Measurements from ENCODE around the gene TRMT1L. TPM values are rescaled to one million over a fixed set of nuclear protein-coding genes. Genes with fewer than 3 reads are reported as not detected.

The TRMT1L gene
- polyA plus RNA-seq, 1 donor (not counting 4 experiments of a cell fraction or from before 2014, with no cell fraction given) = 34.5 TPM

GRCh38 chr1:185129708-185130107, 27.0 kb downstream of the TRMT1L start:
- Histone ChIP-seq H4K20me1 (ENCODE audit: control insufficient read depth, extremely low read depth, insufficient read depth, low read length) (no peaks in the 10 kb centered on the region), H3K4me1 (ENCODE audit: control insufficient read depth, extremely low read depth, insufficient read depth, low read length) (no peaks in the 10 kb centered on the region), H3K4me2 (ENCODE audit: control insufficient read depth, extremely low read depth, insufficient read depth, low read depth, low read length) (no peak overlapping the region), H3K36me3 (ENCODE audit: control insufficient read depth in 2 of 2, extremely low read depth in 1 of 2, insufficient read depth in 2 of 2, low read length in 2 of 2) (peaks cover 0 to 4% of the 10 kb centered on the region in 2 experiments), H3K9me1 (ENCODE audit: control insufficient read depth, extremely low read depth, insufficient read depth, low read length) (no peaks in the 10 kb centered on the region), H3K4me3 (ENCODE audit: control insufficient read depth in 2 of 3, extremely low read depth in 1 of 3, insufficient read depth in 2 of 3, low read depth in 1 of 3, low read length in 3 of 3) (no peak overlapping the region), H3K9me3 (ENCODE audit: control insufficient read depth, low read depth, low read length) (no peaks in the 10 kb centered on the region), H3K27ac (ENCODE audit: control insufficient read depth, insufficient read depth, low read length) (no peak overlapping the region), H3K27me3 (ENCODE audit: control insufficient read depth, extremely low read depth, insufficient read depth, low read length) (no peaks in the 10 kb centered on the region), H3K9ac (ENCODE audit: control insufficient read depth, extremely low read depth, insufficient read depth, low read length) (no peak overlapping the region), H3K79me2 (ENCODE audit: control insufficient read depth, insufficient read depth, low read length) (no peaks in the 10 kb centered on the region), H2AFZ (ENCODE audit: control insufficient read depth, low read length) (no peak overlapping the region)
- FAIRE-seq (no peak), DNase-seq (ENCODE audit: low read depth, low spot score) (no peak)
- dilution Hi-C loops (cut with MboI; ENCODE audit: extremely low pct_ligation_motif_present, low sequenced_read_pairs) = no loop called here
- TF ChIP-seq EZH2 (IDR thresholded peaks at IDR 0.05; ENCODE audit: low read length) = no peak
- no peak for TF ChIP-seq CTCF (optimal IDR thresholded peaks at IDR 0.05 in 1 of 3, IDR thresholded peaks at IDR 0.05 in 1 of 3, conservative IDR thresholded peaks at IDR 0.05 in 1 of 3; ENCODE audit: extremely low read depth in 1 of 3, insufficient read depth in 2 of 3, low read length in 3 of 3)

GRCh38 chr1:185112356-185112755, 44.4 kb downstream of the TRMT1L start:
- no peak overlapping the region for H3K4me3 ChIP-seq (ENCODE audit: control insufficient read depth in 2 of 3, extremely low read depth in 1 of 3, insufficient read depth in 2 of 3, low read depth in 1 of 3, low read length in 3 of 3)
- H3K4me2 ChIP-seq (ENCODE audit: control insufficient read depth, extremely low read depth, insufficient read depth, low read depth, low read length) = no peak overlapping the region
- TF ChIP-seq CTCF (optimal IDR thresholded peaks at IDR 0.05 in 1 of 3, IDR thresholded peaks at IDR 0.05 in 1 of 3, conservative IDR thresholded peaks at IDR 0.05 in 1 of 3; ENCODE audit: extremely low read depth in 1 of 3, insufficient read depth in 2 of 3, low read length in 3 of 3) = no peak
- no peak for TF ChIP-seq EZH2 (IDR thresholded peaks at IDR 0.05; ENCODE audit: low read length)
- H3K9ac ChIP-seq (ENCODE audit: control insufficient read depth, extremely low read depth, insufficient read depth, low read length) = no peak overlapping the region
- no peaks in the 10 kb centered on the region for H3K9me3 ChIP-seq (ENCODE audit: control insufficient read depth, low read depth, low read length)
- no peaks in the 10 kb centered on the region for H3K9me1 ChIP-seq (ENCODE audit: control insufficient read depth, extremely low read depth, insufficient read depth, low read length)
- no peaks in the 10 kb centered on the region for H4K20me1 ChIP-seq (ENCODE audit: control insufficient read depth, extremely low read depth, insufficient read depth, low read length)
- no peaks in the 10 kb centered on the region for H3K27me3 ChIP-seq (ENCODE audit: control insufficient read depth, extremely low read depth, insufficient read depth, low read length)
- dilution Hi-C loops (cut with MboI; ENCODE audit: extremely low pct_ligation_motif_present, low sequenced_read_pairs) = no loop called here
- H2AFZ ChIP-seq (ENCODE audit: control insufficient read depth, low read length) = no peak overlapping the region
- no peak overlapping the region for H3K27ac ChIP-seq (ENCODE audit: control insufficient read depth, insufficient read depth, low read length)
- DNase-seq (ENCODE audit: low read depth, low spot score) (no peak), FAIRE-seq (no peak)
- no peaks in the 10 kb centered on the region for H3K79me2 ChIP-seq (ENCODE audit: control insufficient read depth, insufficient read depth, low read length)
- no peaks in the 10 kb centered on the region for H3K36me3 ChIP-seq (ENCODE audit: control insufficient read depth in 2 of 2, extremely low read depth in 1 of 2, insufficient read depth in 2 of 2, low read length in 2 of 2)
- no peaks in the 10 kb centered on the region for H3K4me1 ChIP-seq (ENCODE audit: control insufficient read depth, extremely low read depth, insufficient read depth, low read length)
